Sigmoid colon (tissue), 4 donors: ENCODE results near the gene SLC24A4.

Source experiments
- CTCF ChIP-seq, 4 experiments: fragments of 450-650 bp in 3 of 4; fragments of 200-600 bp in 1 of 4; IDR thresholded peaks; one replicate each; pipeline ENCODE4 v1.5.1; 2016 to 2019; ENCODE audit warnings: antibody characterized with exemption in 4 of 4, mild to moderate bottlenecking in 3 of 4, moderate library complexity in 2 of 4
- EP300 ChIP-seq, 4 donors: sonication (generic); formaldehyde crosslinking; IDR thresholded peaks; one replicate each; pipeline ENCODE4 v1.6.1; 2017; ENCODE audit warnings: antibody characterized with exemption in 4 of 4
- POLR2A ChIP-seq, 2 donors: fragments of 450-650 bp; IDR thresholded peaks; one replicate each; pipeline ENCODE4 v1.6.1; 2016; ENCODE audit warnings: antibody characterized with exemption in 2 of 2, mild to moderate bottlenecking in 2 of 2, moderate library complexity in 2 of 2
- POLR2AphosphoS5 ChIP-seq, 4 donors: sonication (generic); formaldehyde crosslinking; IDR thresholded peaks; one replicate each; pipeline ENCODE4 v1.6.1; 2017; ENCODE audit warnings: antibody characterized with exemption in 4 of 4

GRCh38 chr14:92340931-92341330 is 18.0 kb downstream of the SLC24A4 start:
- TF ChIP-seq CTCF (IDR thresholded peaks at IDR 0.05) = no peak
- no peak for TF ChIP-seq POLR2AphosphoS5 (IDR thresholded peaks at IDR 0.05)
- no peak for TF ChIP-seq EP300 (IDR thresholded peaks at IDR 0.05)
- TF ChIP-seq POLR2A (IDR thresholded peaks at IDR 0.05) = no peak
